Right ventricle myocardium inferior (tissue), 1 donor: ENCODE data around the gene PCSK1. TPM values are rescaled to one million over a fixed set of nuclear protein-coding genes. Genes with fewer than 3 reads are reported as not detected.

Source experiments
- ATAC-seq: fragments of 200-7000 bp; cut with Tn5 transposase; one replicate; pipeline ENCODE4 v1.9.1; 2020; ENCODE audit warnings: mild to moderate bottlenecking, moderate library complexity
- DNase-seq: peaks from one replicate; pipeline ENCODE4 v3.0.0; 2021; ENCODE audit errors: missing footprints
- intact Hi-C: fragments of 100-400 bp; cut with DNase I; formaldehyde crosslinking; loops from one replicate; pipeline ENCODE4 v1.11.0; 2022
- long read RNA-seq: library from polyadenylated mRNA; unstranded; transcript quantifications from one replicate; pipeline ENCODE4 v2.0.0, GENCODE V29; 2021
- total RNA-seq: library from RNA; stranded (reverse); fragmentation: NEBNext Ultra II Directional; extraction: Animal tissue kit (Norgen Biotek cat#: 25700); gene quantifications from one replicate; pipeline ENCODE4 v1.2.1, GENCODE V29; 2021
- donor health status: DM: no; HTN: yes; CAD: no; lungs with severe emphysema.

Gene PCSK1
- total RNA-seq: 0.05 TPM
- long read RNA-seq: 0 reads

GRCh38 chr5:96433066-96433447 is at the start of gene PCSK1:
TSS of gene PCSK1 (minus strand) at chr5:96433248. CDS start at chr5:96433042, 206 bp downstream.
- ATAC-seq: no peak
- intact Hi-C loops: no loop called here
- DNase-seq: peak; percentile 61

GRCh38 chr5:96481867-96482266 is 48.8 kb upstream of the PCSK1 start:
- no peak for ATAC-seq
- intact Hi-C loops: no loop called here
- DNase-seq: no peak

DNA sequence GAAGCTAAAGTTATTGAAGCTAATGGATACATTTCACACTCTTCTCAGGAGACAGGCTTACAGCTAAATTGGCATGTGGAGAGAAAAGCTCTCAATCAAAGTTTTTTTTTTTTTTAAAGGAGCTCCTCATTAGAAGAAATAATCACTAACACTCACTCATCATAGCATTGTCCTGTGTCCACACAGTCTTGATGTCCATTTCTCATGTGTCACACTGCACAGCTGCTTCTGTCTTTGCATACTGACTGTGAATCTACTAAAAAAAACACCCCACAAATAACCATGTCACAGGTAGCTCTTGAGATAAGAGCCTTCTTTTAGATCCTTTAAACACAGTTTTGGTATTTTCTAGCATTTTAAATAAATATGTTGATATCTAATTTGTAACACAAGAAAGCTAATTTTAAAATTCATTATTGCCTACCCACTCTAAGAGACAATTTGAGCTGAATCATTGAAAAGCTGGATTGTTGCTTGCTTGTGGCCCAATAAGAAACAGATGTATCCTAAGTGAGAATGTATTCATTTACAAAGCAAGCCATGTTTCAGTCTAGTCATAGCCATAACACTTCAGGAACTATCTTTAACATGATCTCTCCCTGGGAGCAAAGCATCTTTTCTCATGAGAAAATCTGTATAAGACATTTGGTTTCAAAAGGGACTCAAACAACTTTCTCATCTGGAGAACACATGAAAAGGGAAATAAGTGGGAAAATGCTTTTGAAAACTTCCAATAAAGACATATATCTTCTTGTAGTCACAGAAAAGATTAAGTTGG is 48.1 kb upstream of the PCSK1 start:
- intact Hi-C loops: no loop called here
- DNase-seq (no peak), ATAC-seq (no peak)

- DNase-seq (no peak), ATAC-seq (no peak)
- intact Hi-C loops: no loop called here
Measured at GRCh38 chr5:96478983-96479382, 45.9 kb upstream of the PCSK1 start.

DNA sequence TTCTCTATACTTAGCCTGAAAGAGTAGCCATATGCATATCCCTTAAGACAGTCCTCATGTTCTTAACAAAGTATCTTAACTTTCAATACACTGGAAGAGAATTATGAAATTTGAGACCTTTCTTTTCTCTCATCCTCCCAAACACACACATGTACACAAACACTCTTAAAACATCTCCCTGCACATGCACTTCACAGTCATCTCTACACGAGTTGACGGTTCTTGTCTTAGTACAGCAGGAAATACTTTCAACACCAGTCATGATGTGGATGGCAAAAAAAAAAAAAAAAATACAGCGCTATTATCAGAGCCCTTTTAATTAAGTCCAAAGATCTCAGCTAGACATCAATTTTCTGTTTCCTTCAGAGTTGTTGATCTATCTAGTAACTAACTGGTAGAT is 43.6 kb upstream of the PCSK1 start:
- intact Hi-C loops: no loop called here
- ATAC-seq: no peak
- DNase-seq: no peak

DNA sequence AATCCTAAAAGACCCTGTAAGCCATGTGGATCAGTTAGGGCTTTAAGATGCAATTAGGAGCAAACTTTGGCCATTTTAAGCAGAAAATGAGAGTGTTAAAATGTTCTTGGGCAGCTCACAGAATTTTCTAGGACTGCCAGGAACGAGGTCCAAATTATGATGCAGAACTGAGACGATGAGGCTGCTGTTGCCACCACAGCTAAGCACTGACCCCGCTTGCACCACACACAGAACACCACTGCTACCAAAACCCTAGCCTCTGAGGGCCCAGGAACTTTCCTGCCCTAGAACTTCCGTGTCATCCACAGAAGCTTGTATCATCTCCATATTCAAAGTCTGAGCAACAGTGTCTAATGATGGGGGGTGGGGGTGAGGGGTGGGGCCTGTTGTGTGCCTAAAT is 41.0 kb upstream of the PCSK1 start:
- peak; percentile 74 for ATAC-seq
- intact Hi-C loops: no loop called here
- DNase-seq: peak; percentile 63

GRCh38 chr5:96473155-96473554 is 40.1 kb upstream of the PCSK1 start:
- DNase-seq: no peak
- intact Hi-C loops: no loop called here
- no peak for ATAC-seq

GRCh38 chr5:96470785-96471184 is 37.7 kb upstream of the PCSK1 start:
- ATAC-seq: no peak
- DNase-seq: no peak
- intact Hi-C loops: no loop called here

GRCh38 chr5:96468956-96469355 is 35.9 kb upstream of the PCSK1 start:
- no peak for ATAC-seq
- no peak for DNase-seq
- intact Hi-C loops: no loop called here

GRCh38 chr5:96463091-96463490 is 30.0 kb upstream of the PCSK1 start:
- intact Hi-C loops: no loop called here
- no peak for DNase-seq
- no peak for ATAC-seq

- intact Hi-C loops: no loop called here
- DNase-seq (no peak), ATAC-seq (no peak)
Measured at GRCh38 chr5:96459313-96460121, 26.5 kb upstream of the PCSK1 start.

GRCh38 chr5:96458176-96458575 is 25.1 kb upstream of the PCSK1 start:
- intact Hi-C loops: no loop called here
- no peak for DNase-seq
- no peak for ATAC-seq

DNA sequence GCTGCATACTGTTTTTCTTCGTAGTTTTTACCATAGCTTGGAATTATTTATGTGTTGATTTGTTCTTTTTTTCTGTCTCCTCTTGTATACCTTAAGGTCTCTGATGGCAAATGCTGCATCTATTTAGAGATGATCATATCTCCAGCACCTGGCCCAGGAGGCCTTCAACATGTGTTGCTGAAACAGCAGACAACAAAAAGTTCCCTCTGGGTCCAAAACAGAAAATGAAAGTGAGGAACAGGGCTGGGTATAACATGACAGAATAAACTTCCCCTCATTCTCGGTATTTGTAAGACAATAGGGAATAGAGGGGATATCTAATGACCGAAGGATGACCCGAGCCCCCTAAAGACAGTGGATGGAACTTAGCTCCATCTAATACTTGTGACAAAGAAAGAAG is 22.7 kb upstream of the PCSK1 start:
- intact Hi-C loops: no loop called here
- ATAC-seq (no peak), DNase-seq (no peak)

DNA sequence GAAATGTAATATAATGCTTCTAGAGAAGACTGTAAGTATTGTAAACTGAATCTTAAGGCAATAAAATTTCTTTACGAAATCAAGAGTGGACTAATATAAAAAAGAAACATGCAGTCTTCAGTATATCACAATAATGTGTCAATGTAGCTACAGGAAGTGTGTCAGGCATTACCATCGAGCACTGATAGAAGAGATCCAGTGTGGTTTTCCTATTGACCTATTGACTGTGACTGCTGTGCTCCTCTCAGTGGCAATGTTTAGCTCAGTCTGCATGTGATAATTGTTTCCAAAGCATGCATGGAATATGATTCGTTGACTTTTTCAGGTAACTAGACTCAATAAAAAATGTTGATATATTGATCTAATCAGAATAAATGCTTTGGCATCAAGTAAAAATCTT is 20.3 kb upstream of the PCSK1 start:
- intact Hi-C loops: no loop called here
- ATAC-seq: no peak
- DNase-seq: no peak

DNA sequence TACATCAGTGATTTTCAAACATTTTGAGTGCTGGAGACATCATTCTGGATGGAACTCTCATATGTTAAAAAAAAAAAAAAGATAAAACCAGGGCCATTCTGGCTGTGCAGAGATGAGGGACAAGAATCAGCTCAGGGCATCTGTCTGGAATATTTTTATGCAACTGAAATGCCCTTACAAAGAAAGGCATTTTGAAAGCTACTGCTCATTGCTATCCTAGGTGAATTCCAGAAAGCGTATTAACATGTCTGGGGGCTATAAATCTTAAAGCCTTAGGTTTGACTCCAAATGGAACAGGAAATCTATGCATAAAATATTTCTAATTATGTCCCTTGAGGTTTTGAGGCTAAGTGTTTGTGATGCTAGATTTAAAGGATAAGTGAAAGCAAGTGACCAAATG is 14.9 kb upstream of the PCSK1 start:
- intact Hi-C loops: no loop called here
- DNase-seq (no peak), ATAC-seq (no peak)

GRCh38 chr5:96440185-96440538 is 7.1 kb upstream of the PCSK1 start:
- DNase-seq (no peak), ATAC-seq (no peak)
- intact Hi-C loops: no loop called here

GRCh38 chr5:96439477-96440184 is 6.6 kb upstream of the PCSK1 start:
- ATAC-seq: no peak
- intact Hi-C loops: no loop called here
- no peak for DNase-seq

DNA sequence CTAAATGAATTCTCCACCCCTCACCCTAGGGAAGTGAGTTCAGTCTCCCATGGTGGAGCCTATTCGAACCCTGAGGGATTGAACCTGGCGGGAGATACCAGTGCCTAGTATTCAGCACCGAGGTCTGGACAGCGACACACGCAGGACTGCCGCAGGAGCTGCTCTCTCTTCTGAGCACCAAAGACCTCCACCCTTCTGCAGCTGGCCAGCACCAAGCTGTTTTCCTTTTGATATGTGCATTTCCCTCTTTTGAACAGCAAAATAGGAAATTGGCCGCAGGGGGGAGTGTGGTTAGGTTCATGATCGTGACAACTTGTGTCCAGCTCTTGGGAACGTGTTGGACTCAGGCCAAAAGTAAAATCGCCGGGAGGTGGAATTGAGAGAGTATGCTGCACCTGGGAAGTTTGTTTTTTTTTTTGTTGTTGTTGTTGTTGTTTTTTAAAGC is 1.2 kb upstream of the PCSK1 start:
- DNase-seq (peak; percentile 78), ATAC-seq (peak; percentile 52)
- intact Hi-C loops: no loop called here

DNA sequence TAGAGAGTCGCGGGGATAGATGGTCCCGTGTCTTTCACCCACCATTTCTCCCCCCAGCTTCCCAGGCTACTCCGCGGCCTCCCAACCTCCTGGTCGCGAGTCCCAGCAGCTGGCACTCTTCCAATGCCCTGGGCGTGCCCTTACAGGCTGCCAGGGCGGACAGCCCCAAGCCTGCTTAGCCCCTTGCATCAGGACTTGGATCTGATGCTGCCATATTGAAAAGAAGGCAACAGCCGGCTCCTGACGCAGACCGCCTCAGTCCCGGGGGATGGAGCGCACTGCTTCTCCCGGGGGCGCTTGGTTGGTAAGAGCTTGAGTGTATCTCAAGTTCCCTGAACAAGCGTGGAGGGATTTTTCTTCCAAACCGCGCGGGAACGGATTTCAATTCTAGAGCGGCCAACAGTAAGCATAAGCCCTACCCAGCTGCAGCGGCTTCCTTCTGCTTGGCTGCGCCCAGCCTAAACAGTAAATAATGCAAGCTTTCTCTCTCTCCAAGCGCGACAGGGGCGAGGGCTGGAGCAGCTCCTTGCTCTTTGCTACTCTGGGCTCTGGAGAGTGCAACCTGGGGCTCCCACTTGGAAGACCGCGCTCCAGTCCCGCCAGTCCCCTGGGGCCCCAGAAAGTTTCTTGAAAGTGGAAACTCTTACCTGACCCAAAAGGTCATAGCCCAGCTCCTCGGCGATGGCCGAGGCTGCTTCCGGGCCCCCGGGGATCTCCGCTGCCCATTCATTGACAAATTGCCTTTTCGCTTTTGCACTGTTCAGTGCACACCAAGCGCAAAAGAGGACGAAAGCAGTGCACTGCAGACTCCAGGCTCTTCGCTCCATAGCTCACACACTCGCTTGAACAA is 607 bp downstream of the PCSK1 start:
- intact Hi-C loops: no loop called here
- ATAC-seq (no peak), DNase-seq (peak; percentile 63)
